ENCODE data around the gene PFDN4. TPM values are rescaled to one million over a fixed set of nuclear protein-coding genes. Genes with fewer than 3 reads are reported as not detected.

PFDN4 gene
- 43.1 to 89.4 TPM (median 54.5 TPM) in 5 replicates for total RNA-seq (2022; extraction: Qiagen RNA extraction; ENCODE audit: low read depth)

GRCh38 chr20:54207743-54208547, at the start of gene PFDN4:
PFDN4 (plus strand) TSS chr20:54208087; CDS start chr20:54208101, 14 bp downstream.

DNA sequence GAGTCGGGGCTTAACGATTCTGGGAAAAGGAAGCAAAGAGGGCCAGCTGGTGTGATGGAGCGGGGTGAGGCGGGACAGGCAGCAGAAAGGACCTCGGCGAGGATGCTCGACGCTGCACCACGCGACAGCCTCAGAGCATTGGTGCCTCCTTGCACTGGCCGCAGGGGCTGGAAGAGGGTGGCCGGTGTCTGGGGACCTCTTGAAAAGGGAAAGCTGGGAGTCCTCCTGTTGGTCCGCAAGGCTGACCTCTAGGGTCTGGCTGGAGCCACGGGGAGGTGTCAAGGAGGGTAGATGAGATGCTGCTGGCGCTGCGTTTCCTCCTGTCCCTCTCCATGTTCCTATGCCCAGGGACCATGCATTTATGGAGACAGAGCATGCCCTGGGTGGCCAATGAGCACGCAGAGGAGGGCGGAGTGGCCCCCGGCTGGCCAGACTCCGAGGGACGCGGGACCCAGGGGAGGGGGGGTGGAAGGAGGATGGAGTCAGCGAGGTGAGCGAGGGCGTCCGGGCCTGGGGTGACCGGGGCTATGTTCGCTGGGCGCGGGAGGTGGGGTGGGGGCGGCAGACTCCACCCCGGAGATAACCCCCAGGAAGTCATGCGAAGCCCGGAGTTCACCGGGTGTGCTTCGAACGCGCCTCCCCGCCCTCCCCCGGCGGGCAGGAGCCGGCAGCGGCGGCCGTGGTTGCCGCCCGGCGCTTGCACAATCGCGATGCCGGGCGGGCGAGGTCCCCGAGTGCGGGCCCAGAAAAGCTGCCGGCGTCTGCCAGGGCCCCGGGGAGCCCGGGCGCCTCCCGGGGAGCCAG, 34.0 kb upstream of the PFDN4 start, which contains the start of gene CYP24A1:
Gene CYP24A1, minus strand, starts transcription at position 334 of the 804 bp plus-strand sequence. CDS start 407 bp downstream, outside the sequence.

Other genes with a start within 250 kb of the PFDN4 start
- 0.39 to 1.0 TPM (median 0.53 TPM) in 5 replicates for gene BCAS1, start 137.5 kb upstream of the PFDN4 start, total RNA-seq (2022; extraction: Qiagen RNA extraction; ENCODE audit: low read depth)
- 126 to 294 TPM (median 272 TPM) in 5 replicates for gene CYP24A1, start 34.1 kb upstream of the PFDN4 start, total RNA-seq (2022; extraction: Qiagen RNA extraction; ENCODE audit: low read depth)